ENCODE results near the gene RBM15.

The RBM15 gene

DNA sequence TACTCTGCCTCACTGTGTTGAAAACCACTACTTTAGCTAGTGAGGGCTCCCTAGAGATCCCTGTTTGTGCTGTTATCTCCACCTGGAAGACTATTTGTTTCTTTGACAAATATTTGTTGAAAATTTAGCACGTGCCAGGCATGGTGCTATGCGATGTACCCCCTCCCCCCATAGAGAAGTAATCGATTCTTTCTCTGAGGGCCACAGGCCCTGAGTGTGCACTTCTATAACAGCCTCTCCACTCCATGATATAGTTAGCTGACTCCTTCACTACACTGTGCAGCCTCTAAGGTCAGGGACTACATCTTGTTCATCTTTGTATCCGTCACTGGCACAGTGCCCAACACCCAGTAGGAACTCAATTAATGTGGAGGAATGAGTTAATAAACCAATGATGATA is 17.3 kb upstream of the RBM15 start:
- DNase-seq, result no peak

DNA sequence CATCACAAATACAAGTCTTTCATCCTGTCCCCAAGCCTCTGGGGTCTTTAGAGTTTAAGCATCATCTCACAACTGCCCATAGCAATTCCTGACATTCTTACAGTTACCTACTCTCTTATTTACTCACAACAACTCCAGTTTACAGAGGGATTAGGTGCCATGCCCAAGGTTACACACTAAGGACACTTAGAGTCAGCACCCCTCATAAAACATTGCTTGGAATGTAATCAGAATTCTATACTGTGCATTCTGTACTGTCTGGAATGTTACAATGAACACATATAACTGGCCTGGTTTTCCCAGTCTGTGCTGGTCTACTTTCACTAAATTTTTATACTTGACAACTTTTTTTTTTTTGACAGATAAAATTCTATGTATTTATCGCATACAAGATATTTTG is 14.5 kb upstream of the RBM15 start:
- no peak for DNase-seq

DNA sequence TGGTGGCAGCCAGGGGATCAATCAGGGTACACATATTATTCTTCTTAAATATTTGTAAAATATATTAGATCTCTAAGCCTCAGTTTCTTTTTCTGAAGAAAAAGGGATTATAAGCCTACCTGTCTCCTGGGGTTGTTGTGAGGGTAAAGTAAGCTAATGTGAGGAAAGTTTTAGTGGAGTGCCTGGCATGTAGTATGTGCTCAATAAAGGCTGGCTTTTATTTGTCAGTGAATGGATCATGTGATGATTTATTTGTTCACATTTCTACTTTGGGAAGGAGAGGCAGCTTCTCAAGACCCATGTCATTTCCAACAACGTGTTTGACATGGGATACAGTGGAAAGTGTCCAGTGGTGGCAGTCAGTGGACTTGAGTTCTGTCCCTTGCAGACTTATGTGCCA is 12.4 kb upstream of the RBM15 start:
- no peak for DNase-seq

DNA sequence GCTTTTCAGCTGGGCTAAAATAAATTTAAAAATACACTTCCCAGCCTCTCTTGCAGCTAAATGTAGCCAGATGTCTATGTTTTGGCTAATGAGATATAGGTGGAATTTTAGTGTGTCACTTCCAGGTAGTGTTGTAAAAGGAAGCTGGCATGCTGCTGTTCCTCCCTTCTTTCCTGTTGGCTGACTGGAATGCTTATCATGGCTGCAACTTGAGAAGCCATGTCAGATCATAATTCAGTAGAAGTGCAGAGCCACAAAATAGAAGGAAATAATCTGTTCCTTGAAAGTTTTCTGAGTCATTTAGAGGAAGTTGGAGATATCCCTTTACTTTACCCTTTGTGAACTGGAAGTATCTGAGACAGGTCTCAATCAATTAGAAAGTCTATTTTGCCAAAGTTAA is 10.9 kb upstream of the RBM15 start:
- no peak for DNase-seq

DNA sequence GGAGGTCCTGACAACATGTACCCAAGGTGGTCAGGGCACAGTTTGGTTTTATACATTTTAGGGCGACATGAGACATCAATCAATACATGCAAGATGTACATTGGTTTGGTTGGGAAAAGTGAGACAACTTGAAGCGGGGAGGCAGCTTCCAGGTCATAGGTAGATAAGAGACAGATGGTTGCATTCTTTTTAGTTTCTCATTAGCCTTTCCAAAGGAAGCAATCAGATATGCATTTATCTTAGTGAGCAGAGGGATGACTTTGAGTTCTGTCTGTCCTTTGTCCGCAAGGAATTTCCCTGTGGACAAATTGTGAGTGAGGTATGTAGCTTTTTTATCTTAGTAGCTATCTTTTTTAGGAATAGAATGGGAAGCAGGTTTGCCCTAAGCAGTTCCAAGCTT is 10.5 kb upstream of the RBM15 start:
- DNase-seq, result no peak

DNA sequence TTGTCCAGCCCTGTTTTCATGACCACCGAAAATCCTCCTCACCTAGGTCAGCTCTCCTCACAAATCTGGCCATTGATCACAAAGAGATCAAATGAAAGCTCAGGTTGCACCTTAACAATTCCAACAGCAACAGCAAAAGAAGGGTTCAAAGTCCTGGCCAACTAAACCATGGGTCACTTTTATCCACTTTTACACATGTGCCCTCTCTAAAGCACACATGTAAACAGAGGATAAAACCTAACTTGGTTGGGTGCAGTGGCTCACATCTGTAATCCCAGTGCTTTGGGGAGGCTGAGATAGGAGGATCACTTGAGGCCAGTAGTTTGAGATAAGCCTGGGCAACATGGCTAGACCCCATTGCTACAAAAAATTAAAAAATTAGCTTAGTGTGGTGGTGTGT is 3.9 kb upstream of the RBM15 start:
- DNase-seq, result no peak

DNA sequence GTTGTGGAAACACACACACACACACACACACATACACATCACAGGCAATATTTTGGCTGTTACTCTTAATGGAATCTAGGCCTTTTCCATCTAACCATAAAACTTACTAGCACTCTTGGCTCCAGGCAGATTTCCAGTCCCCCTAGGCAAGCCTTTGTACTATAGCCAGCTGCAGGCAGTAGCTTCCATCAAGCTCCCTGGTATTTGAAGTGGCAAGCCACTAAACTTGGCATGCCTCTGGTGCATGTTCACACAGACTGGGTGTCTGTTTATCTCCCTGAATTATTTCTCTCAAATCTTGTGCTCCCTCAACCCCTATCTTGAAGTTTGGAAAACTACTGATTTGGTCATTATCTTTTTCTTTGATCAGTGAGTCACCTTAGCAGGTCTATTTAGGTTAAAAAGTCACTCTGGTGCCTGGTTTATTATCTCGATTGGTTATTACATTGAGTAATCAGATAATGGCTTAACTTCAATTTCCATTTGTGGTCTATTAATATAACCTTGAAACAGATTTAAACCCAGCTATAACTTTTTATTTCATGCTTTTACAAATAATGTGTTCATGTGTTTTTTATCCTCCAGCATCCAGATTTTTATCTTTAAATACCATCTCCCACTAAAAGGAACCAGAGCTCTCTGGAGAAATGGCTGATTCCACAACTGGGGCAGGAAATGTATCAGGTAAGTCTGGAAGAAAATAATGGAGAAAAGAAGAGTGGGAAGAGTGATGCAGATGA is 2.7 kb upstream of the RBM15 start:
- DNase-seq, result no peak

DNA sequence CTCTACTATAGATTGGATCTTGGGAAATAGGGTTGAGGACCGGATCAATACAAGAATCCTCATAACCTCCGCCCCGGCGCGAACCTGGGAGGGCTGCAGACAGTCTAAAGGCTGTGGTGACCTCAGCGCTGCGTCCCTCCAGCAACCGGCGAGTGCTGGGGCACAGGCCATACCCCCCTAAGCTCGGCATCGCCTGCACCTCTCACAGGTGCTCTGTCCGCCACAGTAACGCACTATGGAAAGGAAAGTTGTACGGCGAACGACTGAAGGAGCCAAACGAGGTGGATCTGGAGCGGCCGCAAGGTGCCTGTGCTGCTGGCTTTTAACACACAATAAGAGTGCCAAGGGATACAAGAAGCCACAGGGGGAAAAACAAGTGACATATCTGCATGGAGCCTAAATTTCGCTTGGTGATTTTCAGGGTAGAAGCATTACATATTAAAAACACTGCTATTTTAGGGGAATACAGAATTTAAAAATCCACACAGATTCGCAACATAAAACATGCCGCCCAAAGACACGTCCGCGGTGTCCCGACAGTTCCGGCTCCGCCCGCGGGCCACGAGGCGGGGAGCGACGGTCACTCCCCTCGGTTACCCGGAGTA is 1.4 kb upstream of the RBM15 start:
- DNase-seq, result no peak

DNA sequence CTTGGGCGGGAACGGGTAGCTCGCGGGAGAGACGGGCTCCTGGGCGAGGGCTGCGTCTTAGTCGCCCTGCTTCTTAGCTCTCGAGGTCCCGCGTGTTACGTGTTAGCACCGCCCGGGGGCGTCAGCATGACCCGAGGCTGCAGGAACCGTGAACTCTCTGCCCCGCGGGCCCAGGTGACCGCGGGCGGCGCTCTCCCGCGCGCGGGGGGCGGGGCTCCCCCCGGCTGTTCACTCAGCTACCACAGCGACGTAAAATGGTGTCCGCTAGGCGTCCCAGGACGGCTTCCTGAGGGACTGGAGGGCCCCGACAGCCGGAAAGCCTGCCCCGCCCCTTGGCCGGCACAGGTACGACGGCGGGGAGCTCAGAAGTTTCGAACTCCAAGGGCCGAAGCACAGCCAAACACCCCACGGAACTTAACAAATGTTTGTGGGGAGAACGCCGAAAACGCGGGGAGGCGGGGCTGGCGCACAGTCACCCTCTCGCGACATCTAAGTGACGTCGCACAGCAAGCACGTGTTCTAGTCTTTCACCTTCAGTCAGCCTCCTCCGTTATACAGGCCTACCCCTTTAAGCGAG is 780 bp upstream of the RBM15 start:
- peak; percentile 95 for DNase-seq

DNA sequence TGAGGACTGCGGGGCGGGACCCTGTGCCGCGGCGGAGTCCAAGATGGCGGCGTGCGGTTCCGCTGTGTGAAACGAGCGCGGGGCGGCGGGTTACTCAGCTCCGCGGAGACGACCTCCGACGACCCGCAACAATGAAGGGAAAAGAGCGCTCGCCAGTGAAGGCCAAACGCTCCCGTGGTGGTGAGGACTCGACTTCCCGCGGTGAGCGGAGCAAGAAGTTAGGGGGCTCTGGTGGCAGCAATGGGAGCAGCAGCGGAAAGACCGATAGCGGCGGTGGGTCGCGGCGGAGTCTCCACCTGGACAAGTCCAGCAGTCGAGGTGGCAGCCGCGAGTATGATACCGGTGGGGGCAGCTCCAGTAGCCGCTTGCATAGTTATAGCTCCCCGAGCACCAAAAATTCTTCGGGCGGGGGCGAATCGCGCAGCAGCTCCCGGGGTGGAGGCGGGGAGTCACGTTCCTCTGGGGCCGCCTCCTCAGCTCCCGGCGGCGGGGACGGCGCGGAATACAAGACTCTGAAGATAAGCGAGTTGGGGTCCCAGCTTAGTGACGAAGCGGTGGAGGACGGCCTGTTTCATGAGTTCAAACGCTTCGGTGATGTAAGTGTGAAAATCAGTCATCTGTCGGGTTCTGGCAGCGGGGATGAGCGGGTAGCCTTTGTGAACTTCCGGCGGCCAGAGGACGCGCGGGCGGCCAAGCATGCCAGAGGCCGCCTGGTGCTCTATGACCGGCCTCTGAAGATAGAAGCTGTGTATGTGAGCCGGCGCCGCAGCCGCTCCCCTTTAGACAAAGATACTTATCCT is 430 bp downstream of the RBM15 start:
- DNase-seq, result peak; percentile 63

DNA sequence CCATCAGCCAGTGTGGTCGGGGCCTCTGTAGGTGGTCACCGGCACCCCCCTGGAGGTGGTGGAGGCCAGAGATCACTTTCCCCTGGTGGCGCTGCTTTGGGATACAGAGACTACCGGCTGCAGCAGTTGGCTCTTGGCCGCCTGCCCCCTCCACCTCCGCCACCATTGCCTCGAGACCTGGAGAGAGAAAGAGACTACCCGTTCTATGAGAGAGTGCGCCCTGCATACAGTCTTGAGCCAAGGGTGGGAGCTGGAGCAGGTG is 961 bp downstream of the RBM15 start:
- DNase-seq, result no peak

DNA sequence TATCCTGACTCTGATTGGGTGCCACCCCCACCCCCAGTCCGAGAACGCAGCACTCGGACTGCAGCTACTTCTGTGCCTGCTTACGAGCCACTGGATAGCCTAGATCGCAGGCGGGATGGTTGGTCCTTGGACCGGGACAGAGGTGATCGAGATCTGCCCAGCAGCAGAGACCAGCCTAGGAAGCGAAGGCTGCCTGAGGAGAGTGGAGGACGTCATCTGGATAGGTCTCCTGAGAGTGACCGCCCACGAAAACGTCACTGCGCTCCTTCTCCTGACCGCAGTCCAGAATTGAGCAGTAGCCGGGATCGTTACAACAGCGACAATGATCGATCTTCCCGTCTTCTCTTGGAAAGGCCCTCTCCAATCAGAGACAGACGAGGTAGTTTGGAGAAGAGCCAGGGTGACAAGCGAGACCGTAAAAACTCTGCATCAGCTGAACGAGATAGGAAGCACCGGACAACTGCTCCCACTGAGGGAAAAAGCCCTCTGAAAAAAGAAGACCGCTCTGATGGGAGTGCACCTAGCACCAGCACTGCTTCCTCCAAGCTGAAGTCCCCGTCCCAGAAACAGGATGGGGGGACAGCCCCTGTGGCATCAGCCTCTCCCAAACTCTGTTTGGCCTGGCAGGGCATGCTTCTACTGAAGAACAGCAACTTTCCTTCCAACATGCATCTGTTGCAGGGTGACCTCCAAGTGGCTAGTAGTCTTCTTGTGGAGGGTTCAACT is 2.1 kb downstream of the RBM15 start:
- DNase-seq, result no peak

DNA sequence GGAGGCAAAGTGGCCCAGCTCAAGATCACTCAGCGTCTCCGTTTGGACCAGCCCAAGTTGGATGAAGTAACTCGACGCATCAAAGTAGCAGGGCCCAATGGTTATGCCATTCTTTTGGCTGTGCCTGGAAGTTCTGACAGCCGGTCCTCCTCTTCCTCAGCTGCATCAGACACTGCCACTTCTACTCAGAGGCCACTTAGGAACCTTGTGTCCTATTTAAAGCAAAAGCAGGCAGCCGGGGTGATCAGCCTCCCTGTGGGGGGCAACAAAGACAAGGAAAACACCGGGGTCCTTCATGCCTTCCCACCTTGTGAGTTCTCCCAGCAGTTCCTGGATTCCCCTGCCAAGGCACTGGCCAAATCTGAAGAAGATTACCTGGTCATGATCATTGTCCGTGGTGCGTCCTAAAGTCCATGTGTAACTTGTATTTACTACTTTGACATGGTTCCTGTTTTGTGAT is 2.7 kb downstream of the RBM15 start:
- DNase-seq, result no peak

DNA sequence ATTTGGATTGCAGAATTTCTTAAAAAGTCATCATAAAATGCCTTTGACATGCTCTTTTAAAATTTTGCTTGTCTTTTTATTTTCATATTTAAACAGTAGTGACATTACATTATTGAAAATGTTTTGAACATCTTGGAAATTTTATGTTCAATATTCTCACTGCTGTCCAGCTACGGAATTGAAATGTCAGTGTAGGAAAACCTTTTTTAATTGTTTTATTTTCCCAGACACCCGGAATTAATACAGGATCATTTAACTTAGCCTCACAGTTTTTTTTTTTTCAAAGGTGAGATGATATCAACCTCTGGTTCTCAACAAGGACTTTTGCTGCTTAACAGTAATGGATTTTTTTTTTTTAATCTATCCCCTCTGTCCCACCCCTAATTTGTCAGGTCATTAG is 4.1 kb downstream of the RBM15 start:
- DNase-seq, result no peak

DNA sequence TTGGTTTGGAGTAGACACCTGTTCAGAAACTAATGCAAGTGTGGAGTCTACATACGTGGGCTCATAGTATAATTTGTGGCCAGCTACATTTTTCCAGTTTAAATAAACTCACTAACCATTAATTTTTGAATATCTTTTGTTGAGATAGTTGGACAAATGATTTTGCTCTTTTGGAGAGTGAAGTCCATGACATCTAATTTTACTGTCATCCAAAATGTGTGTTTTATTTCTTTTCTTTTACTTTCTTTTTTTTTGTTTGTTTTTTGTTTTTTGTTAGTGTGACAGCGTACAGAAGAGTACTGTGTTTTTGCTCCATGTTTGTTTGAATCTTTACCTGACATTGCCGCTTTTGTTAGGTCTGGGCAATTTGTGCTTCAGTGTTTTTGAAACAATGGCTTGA is 5.0 kb downstream of the RBM15 start:
- DNase-seq, result no peak

DNA sequence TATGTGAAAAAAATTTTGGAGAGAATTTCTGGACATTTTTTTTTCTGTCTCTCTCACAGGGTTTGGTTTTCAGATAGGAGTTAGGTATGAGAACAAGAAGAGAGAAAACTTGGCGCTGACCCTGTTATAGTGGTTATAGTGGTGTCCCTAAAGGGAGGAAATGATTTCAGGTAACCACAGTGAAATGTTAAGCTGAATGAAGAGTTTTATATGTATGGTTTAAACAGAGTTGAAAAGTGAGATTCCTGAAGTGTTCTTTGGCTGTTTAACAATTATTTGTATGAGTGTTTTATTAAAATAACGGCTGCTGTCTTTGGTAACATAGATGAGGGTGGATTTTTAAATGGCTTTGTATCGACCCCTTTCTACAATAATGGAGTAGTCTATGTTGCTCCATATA is 6.3 kb downstream of the RBM15 start:
- no peak for DNase-seq

DNA sequence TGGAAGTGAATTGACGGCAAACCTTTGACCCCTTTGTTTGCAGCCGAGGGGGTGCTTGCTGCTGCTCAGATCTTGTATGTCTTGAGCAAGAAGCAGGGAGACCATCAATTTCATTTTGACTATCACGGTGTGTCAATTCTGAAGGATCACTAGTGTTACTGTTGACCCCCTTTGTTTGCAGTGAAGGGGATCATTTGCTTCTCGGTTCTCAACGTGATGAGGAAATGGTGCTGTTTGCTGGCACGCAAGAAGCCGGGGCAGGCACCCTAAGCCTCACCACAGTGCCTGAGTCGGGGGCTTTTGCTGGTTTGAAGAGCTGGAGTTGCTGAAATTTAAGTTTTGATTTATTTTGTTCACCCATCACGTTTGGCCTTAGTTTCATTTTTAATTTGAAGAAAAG is 7.5 kb downstream of the RBM15 start:
- DNase-seq, result no peak

DNA sequence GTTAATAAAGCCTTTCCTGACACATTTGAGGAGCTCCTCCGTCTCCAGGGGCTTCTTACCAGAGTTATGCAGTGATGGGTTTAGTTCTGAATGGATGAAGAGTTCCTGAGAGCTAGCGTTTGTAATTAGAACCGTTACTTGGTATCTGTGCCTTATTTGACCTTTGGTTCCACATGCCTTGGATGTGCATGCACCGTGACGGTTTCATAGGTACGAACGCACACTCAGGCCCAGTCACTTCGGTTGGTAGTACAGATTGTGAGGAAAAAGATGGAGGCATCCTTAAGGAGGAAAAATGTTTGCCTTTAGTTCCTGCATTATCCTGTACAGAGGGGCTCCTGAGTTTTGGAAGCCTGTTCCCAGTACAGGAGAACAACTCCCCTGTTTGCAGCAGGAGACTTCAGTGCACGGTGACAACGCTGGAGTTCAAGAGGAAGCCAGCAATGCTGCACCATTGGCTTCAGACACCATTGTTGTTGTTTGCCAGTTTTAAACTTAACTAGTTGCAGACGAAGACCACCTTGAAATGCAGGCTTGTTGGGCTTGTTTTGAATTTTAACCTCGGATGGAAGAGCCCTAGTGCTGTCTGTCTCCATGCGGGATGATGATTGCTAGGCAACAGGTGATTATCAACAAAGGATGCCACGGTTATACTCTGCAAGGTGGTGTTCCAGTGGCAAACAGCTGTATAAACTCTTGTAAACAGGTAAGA is 8.2 kb downstream of the RBM15 start:
- no peak for DNase-seq

DNA sequence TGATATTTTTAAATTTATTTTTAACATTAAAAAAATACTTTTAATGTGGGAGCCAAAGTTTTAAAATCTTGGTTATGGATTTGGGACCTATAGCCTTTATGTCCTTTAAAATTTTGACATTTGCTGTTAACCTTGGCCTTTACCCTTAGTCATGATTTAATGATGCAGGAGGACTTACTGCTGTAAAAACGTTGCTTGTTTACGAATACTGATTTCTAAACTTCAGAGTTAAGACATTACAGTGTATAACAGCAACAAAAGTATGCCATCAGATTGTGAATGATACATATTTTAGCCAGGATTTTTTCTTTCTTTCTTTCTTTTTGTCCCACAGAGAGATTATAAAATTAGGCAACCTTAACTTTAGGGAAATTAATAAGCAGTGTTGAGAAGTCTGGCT is 8.9 kb downstream of the RBM15 start:
- no peak for DNase-seq

DNA sequence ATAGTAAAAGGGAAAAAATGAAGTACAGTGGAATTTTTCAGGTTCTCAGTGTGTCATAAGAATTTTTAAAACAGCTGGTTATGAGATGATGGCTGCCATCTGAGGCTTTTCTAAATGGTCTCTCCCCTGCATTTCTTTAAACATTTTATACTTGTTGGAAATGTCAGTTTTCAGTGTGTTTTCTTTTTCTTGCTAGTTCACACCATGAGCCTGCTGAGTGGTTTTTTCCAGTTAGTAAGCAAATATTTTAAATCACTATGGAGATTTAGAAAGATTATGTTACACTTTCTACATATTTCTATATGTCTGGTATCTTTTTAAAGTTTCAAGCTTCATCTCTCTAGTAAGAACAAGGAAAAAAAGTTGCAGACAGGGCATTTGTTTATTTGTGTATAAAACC is 9.6 kb downstream of the RBM15 start:
- DNase-seq, result no peak

DNA sequence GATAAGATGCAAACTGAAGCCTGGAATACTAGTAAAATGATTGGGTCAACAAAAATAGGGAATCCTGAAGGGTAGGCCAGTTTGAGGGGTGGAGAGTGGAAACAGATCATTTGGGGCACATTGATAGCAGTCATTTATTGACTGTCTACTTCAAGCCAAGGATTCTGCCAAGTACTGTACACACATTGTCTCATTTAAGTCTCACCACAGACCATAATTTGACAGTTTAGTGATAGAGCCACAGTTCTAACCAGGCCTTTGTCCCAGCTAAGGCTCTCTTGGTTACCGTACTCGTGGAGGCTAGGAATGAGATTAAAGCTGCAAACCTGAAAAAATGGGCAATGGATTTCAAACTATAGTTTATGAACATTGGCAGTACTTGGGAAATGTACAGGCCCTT is 11.2 kb downstream of the RBM15 start:
- no peak for DNase-seq

DNA sequence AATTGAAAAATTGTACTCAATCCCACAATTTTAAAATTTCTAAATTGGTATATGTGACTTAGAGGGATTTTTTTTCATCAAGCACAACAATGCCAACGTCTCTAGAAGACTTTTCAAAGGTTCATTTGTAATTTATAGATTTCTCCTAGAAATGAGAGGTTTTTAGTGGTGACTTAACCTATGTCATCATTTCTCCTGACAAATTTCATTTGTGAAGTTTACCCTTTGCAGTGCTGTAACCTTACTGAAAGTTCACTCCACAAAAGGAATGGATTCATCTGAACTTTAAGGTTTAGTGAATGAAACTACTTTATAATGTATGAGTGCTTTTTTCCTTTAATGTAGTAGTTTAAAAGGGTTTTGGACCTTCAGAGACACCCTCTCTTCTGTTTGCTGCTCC is 16.1 kb downstream of the RBM15 start:
- no peak for DNase-seq

DNA sequence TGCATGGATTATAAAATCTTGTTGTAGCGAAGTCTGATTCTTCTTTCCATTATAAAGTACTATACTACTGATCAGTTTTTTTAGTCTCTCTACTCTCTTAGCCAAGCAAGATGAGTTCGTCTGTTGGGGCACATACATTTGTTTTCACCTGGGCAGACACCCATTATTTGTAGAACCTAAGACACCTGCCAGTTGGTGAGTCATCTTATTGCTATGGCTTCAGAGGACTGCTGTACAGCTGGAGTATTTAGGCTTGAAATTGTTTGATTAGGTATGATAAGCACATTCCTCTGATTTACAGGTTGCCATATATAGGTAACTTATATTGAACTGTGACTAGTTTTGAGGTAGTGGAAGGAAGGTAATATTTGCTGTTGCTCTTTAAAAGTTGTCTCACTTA is 17.2 kb downstream of the RBM15 start:
- no peak for DNase-seq

Data from CD4-positive, alpha-beta T cell treated with Interleukin-21 for 1 hour (primary cell).